KMS-11 (cell line): ENCODE measurements around the gene IQCM.

Source experiments
- H2AFZ ChIP-seq: fragments of 200-600 bp; sonication (generic); 2 replicates; pipeline ENCODE4 v1.6.1; 2016; ENCODE audit warnings: antibody characterized with exemption, mixed run types, low read depth
- H3K27ac ChIP-seq: fragments of 200-600 bp; sonication (generic); 2 replicates; pipeline ENCODE4 v1.6.1; 2016; ENCODE audit warnings: mild to moderate bottlenecking, mixed run types
- H3K27me3 ChIP-seq: fragments of 200-600 bp; sonication (generic); 2 replicates; pipeline ENCODE4 v1.6.1; 2017; ENCODE audit warnings: mild to moderate bottlenecking, low read depth, mixed run types, moderate library complexity; ENCODE audit not compliant: insufficient read depth
- H3K36me3 ChIP-seq: fragments of 200-600 bp; sonication (generic); 2 replicates; pipeline ENCODE4 v1.6.1; 2017; ENCODE audit warnings: mild to moderate bottlenecking, mixed run types; ENCODE audit not compliant: insufficient read depth
- H3K4me1 ChIP-seq: fragments of 200-600 bp; sonication (generic); 2 replicates; pipeline ENCODE4 v1.6.1; 2016; ENCODE audit warnings: mild to moderate bottlenecking, low read depth, mixed run types; ENCODE audit not compliant: poor library complexity, severe bottlenecking
- H3K4me2 ChIP-seq: fragments of 200-600 bp; sonication (generic); 2 replicates; pipeline ENCODE4 v1.7.0; 2016; ENCODE audit warnings: mild to moderate bottlenecking, mixed run types
- H3K4me3 ChIP-seq: fragments of 200-600 bp; sonication (generic); IDR thresholded peaks from 2 replicates; pipeline ENCODE4 v1.6.1; 2017; ENCODE audit warnings: low read depth, low read length, mixed read lengths; ENCODE audit not compliant: insufficient read depth
- H3K79me2 ChIP-seq: fragments of 200-600 bp; sonication (generic); 2 replicates; pipeline ENCODE4 v1.6.1; 2016; ENCODE audit warnings: low read depth, mixed run types; ENCODE audit not compliant: insufficient read depth
- H3K9ac ChIP-seq: fragments of 200-600 bp; sonication (generic); 2 replicates; pipeline ENCODE4 v1.6.1; 2016; ENCODE audit warnings: mild to moderate bottlenecking, mixed run types
- H4K20me1 ChIP-seq: fragments of 200-600 bp; sonication (generic); 2 replicates; pipeline ENCODE4 v1.6.1; 2016; ENCODE audit warnings: mild to moderate bottlenecking, mixed run types; ENCODE audit not compliant: insufficient read depth
- CTCF ChIP-seq: fragments of 200-600 bp; sonication (generic); conservative IDR thresholded peaks from 2 replicates; pipeline ENCODE4 v1.6.1; 2017; ENCODE audit warnings: low read depth, mild to moderate bottlenecking, antibody characterized with exemption, low read length, moderate library complexity, mixed read lengths

The IQCM gene

GRCh38 chr4:149785696-149786431 is 29.8 kb downstream of the IQCM start:
- Histone ChIP-seq H3K36me3 (no peaks in the 10 kb centered on the region; the same call in 1 of the 2 replicates), H3K27ac (no peak overlapping the region), H3K4me2 (no peak overlapping the region), H3K9ac (no peak overlapping the region), H3K79me2 (no peaks in the 10 kb centered on the region), H3K4me3 (no peak overlapping the region), H2AFZ (no peak overlapping the region), H3K27me3 (no peaks in the 10 kb centered on the region), H4K20me1 (no peaks in the 10 kb centered on the region), H3K4me1 (no peaks in the 10 kb centered on the region)
- no peak for TF ChIP-seq CTCF

DNA sequence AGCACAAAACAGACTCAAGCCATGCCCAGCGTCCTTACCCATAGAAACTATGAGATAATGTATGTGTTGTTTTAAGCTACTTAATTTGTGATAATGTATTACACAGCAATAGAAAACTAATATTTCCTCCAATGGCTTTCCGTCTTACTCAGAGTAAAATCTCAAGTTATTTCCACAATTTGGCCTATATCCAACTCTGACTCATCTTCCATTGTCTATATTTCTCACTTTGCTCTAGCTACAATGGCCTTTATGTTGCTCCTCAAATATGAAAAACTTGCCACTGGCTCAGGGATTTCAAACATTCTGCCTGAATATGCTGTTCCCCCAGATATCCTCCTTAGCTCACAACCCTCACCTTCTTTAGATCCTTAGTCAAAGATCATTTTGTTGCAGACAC is 31.6 kb downstream of the IQCM start:
- Histone ChIP-seq H3K27ac (no peak overlapping the region), H2AFZ (no peak overlapping the region), H3K4me3 (no peak overlapping the region)

GRCh38 chr4:149781150-149781549 is 34.5 kb downstream of the IQCM start:
- Histone ChIP-seq H3K79me2 (no peaks in the 10 kb centered on the region), H3K9ac (no peak overlapping the region), H3K4me3 (no peak overlapping the region), H3K4me2 (no peak overlapping the region), H3K4me1 (no peaks in the 10 kb centered on the region), H3K27ac (no peak overlapping the region), H3K36me3 (no peaks in the 10 kb centered on the region), H3K27me3 (no peaks in the 10 kb centered on the region), H4K20me1 (no peaks in the 10 kb centered on the region), H2AFZ (no peak overlapping the region)
- TF ChIP-seq CTCF, result no peak

More for the DNA sequence above, 31.6 kb downstream of the IQCM start:
- Histone ChIP-seq H3K9ac (no peak overlapping the region), H3K79me2 (no peaks in the 10 kb centered on the region), H4K20me1 (no peaks in the 10 kb centered on the region), H3K27me3 (no peaks in the 10 kb centered on the region), H3K4me1 (no peaks in the 10 kb centered on the region), H3K36me3 (no peaks in the 10 kb centered on the region), H3K4me2 (no peak overlapping the region)
- no peak for TF ChIP-seq CTCF

GRCh38 chr4:149768477-149768876 is 47.2 kb downstream of the IQCM start:
- Histone ChIP-seq H3K4me3 (no peak overlapping the region), H3K79me2 (no peaks in the 10 kb centered on the region), H3K36me3 (no peaks in the 10 kb centered on the region), H4K20me1 (no peaks in the 10 kb centered on the region), H3K4me1 (no peaks in the 10 kb centered on the region), H3K9ac (no peak overlapping the region), H3K4me2 (no peak overlapping the region), H3K27ac (no peak overlapping the region), H3K27me3 (no peaks in the 10 kb centered on the region), H2AFZ (no peak overlapping the region)
- no peak for TF ChIP-seq CTCF
